GM21528 (cell line): ENCODE data around the gene TBCE.
"Not testable (repeated sequence)": the region's sequence is repeated elsewhere in the genome, so short reads cannot be mapped to it uniquely, and the experiment has no call there.

Experiments used
- ATAC-seq: cut with Tn5 transposase; IDR thresholded peaks from one replicate; pipeline ENCODE4 v1.9.1; 2021; ENCODE audit warnings: mild to moderate bottlenecking, moderate library complexity; ENCODE audit not compliant: unreplicated experiment, low FRiP score

The TBCE gene

DNA sequence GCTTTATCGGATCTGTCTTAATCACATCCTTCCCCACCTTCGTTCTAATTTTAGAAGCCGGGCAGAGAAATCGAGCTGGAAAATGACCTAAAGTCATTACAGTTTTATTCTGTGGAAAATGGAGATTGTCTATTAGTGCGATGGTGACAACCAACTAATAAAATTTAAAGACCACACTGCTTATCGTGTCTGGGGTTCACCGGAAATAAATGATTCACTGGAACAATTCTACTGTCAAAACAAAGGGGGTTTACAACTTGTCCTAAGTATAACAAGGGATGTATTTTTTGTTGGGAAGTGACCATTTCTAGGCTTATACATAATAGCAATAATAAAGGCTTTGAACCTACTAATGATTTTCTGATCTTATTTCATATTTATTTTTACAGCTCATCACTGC, 81.4 kb downstream of the TBCE start:
- ATAC-seq: no peak

DNA sequence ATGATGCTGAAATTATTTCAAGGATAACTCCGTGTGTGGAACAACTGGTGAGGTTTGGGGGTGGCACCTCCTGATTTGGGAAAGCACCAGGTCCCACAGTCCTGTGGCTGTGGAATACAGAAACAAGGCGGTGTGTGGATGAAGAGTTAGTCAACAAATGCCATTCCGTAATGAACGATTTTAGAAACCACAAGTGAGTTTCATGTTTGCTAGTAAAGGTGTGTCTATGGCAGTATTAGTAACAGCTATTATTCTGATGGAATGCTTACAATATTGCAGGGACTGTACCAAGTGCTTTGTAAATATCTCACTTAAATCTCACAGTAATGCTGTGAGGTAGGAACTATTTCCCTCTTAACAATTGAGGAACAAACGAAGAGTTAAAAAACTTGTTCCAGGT, 83.2 kb downstream of the TBCE start:
- no peak for ATAC-seq

- ATAC-seq: no peak
Observed at GRCh38 chr1:235450886-235451483, 83.8 kb downstream of the TBCE start.

DNA sequence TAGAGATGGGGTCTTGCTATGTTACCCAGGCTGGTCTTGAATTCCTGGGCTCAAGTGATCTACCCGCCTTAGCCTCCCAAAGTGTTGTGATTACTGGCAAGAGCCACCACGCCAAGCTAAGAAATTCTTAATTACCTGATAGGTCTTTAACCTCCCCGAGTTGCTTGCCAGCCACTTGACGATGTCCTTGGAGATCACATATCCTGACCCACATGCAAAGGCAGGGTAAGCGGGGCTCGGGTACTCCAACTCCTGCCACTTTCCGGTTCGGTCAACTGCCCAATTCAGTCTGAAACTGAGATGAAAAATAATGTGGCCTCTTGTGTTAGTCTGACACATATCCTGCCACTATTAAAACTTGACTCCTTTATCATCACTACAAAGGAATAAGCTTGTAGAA, 86.8 kb downstream of the TBCE start:
- ATAC-seq: no peak

- no peak for ATAC-seq
Observed at GRCh38 chr1:235455097-235455496, 87.9 kb downstream of the TBCE start.

GRCh38 chr1:235455823-235456222, 88.6 kb downstream of the TBCE start:
- ATAC-seq: no peak

- not testable (repeated sequence) for ATAC-seq
Observed at GRCh38 chr1:235457856-235458255, 90.6 kb downstream of the TBCE start.

DNA sequence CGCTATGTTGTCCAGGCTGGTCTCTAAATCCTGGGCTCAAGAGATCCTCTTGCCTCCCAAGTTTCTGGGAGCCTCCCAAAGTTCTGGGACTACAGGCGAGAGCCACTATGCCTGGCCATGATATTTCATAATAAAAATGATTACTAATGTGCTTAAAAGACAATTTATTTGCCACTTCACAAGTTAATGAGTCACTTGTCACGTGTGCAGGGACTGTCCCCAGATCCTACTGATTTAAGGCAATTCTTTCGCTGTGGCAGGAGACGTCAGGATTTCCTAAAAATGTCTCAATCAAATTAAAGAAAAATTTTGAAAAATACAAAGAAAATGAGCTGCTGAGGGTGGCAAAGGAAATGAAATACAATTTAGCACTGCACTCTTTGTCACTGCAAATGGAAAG, 93.5 kb downstream of the TBCE start:
- no peak for ATAC-seq

- no peak for ATAC-seq
Observed at GRCh38 chr1:235461954-235462353, 94.7 kb downstream of the TBCE start.

- not testable (repeated sequence) for ATAC-seq
Observed at GRCh38 chr1:235462832-235463231, 95.6 kb downstream of the TBCE start.

GRCh38 chr1:235465066-235465465, 97.8 kb downstream of the TBCE start:
- no peak for ATAC-seq

DNA sequence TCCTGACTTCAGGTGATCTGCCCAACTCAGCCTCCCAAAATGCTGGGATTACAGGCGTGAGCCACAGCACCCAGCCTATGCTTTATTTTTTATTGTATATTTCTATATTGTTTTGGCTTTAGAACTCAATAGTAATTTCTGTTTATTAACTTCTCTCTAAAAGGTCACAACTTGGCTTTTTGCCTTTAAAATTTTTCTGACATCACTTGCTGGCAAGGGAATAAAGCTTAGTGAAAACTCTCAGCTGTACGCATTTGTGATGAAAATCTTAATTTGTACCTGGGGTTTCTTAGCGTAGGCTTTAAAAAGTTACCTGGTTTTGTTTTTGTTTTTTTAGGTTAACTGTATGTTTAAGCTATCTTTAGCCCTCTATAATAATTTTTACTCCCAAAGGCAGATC, 100.8 kb downstream of the TBCE start:
- no peak for ATAC-seq

DNA sequence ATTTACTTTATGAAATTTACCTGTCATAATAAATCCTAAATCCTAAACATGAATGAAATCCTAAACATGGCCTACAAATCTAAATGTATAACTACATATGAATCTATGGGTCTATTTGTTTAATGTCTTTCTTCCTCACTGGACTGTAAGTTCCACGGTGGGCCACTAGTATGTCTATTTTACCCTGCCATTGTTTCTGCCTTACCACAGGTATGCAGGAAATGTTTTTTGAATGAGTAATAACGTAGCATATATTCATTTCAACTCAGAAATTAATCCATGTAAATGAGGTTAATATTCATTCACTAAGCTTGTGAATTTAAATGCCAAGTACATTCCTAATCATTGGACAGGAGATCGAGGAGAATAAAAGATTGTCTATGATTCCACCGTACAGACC, 101.7 kb downstream of the TBCE start:
- no peak for ATAC-seq

- ATAC-seq: not testable (repeated sequence)
Observed at GRCh38 chr1:235469897-235470296, 102.7 kb downstream of the TBCE start.

DNA sequence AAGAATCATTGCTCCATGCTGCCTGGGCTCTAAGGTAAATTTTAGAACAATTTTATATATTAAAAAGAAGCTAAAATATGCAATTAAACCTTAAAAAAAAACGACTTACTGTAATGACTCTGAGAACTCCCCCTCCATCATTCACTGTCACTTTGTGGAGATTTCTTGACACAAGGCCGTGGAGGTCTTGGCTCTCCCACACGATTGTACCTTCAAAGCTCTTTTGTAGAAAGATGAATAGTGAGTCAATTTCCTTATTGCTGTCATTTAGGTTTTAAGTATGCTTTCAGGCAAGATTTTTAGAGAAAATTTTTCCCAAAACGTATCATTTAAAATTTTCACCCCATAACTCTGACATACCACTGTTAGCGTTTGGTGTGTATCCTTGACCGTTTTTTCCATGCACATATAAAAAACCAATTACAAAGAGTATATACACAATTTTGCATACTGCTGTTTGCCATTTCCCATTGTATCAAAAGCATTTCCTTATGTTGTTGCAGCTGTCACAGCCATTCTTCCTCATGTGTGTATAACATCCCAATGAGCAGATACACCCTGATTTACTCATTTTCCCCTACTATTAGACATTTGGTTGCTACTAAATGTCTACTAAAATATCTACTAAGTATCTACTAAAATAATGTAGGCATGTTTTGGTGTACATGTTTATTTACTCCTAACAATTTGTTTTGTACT, 103.7 kb downstream of the TBCE start:
- no peak for ATAC-seq

GRCh38 chr1:235473806-235474205, 106.6 kb downstream of the TBCE start:
- ATAC-seq: no peak

GRCh38 chr1:235483090-235483489, 115.9 kb downstream of the TBCE start:
- ATAC-seq: no peak

DNA sequence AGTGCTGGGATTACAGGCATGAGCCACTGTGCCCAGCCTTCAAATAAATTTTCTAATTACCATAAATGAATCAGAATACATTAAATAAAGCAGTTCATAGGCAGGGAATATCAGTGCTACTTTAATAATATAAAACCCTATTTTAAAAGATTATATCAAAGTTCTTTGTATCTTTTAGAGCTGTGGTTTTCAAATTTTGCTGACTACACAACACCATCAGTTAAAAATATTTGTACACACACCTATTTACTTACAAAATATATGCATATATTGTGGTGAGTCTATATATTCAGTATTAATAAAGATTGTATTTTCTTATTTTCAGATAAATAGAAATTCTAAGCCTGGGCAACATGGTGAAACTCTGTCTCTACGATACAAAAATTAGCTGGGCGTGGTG, 118.3 kb downstream of the TBCE start:
- ATAC-seq: no peak

- ATAC-seq: no peak
Observed at GRCh38 chr1:235486321-235486720, 119.1 kb downstream of the TBCE start.

GRCh38 chr1:235491644-235492043, 124.4 kb downstream of the TBCE start:
- ATAC-seq: no peak

- ATAC-seq: no peak
Observed at GRCh38 chr1:235494531-235494930, 127.3 kb downstream of the TBCE start.

GRCh38 chr1:235495030-235495429, 127.8 kb downstream of the TBCE start:
- no peak for ATAC-seq
